ENCODE data around the gene TEX19. TPM values are rescaled to one million over a fixed set of nuclear protein-coding genes. Genes with fewer than 3 reads are reported as not detected.
A peak's percentile ranks its signal among the peaks of the same experiment; 100 is the strongest.

The TEX19 gene
- total and polyA plus RNA-seq, 3 donors from 2014 or later, result 21.9 to 37.8 (median 31.2) TPM

- no peak overlapping the region for H3K4me3 ChIP-seq
- H3K9me3 ChIP-seq, result no peaks in the 10 kb centered on the region
- H3K27me3 ChIP-seq, result no peaks in the 10 kb centered on the region
- 90 to 95% methylated on average over 37 to 38 of the region's 38 CpGs for WGBS, 2 donors
- intact Hi-C loops (cut with DNase I; ENCODE audit: low total_unique reads), result no loop called here
- no peak for DNase-seq
- TF ChIP-seq POLR2A (IDR thresholded peaks at IDR 0.05) (no peak), CTCF (IDR thresholded peaks at IDR 0.05) (no peak)
- H3K27ac ChIP-seq, result no peak overlapping the region
- no peaks in the 10 kb centered on the region for H3K36me3 ChIP-seq (ENCODE audit: low read depth, missing control alignments)
- H3K4me1 ChIP-seq, result no peaks in the 10 kb centered on the region
These were observed 38.6 kb downstream of the TEX19 start for GRCh38 chr17:82397449-82398335.

DNA sequence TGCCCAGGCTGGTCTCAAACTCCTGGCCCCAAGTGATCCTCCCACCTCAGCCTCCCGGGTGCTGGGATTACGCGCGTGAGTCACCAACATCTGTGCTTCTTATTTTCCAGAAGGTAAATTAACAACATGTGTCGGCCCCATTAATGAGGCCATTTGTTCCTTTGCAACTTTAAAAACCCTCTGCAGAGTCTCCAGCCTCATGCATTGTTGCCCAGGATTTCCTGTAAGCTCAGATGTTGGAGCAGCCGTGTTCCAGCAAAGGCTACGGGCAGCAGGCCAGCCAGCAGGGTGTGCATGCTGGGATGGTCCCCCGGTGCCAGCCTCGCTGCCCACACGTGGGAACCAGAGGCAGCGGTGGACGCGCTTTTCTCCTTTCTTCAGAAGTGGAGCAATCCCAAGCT, 40.0 kb downstream of the TEX19 start:
- DNase-seq, result peak; percentile 68
- TF ChIP-seq POLR2A (IDR thresholded peaks at IDR 0.05), result no peak
- no peak for TF ChIP-seq CTCF (IDR thresholded peaks at IDR 0.05)
- intact Hi-C loops (cut with DNase I; ENCODE audit: low total_unique reads), result no loop called here
- no peaks in the 10 kb centered on the region for H3K4me1 ChIP-seq
- H3K27ac ChIP-seq, result no peak overlapping the region
- H3K27me3 ChIP-seq, result no peaks in the 10 kb centered on the region
- no peaks in the 10 kb centered on the region for H3K36me3 ChIP-seq (ENCODE audit: low read depth, missing control alignments)
- no peak overlapping the region for H3K4me3 ChIP-seq
- H3K9me3 ChIP-seq, result no peaks in the 10 kb centered on the region
- WGBS, 2 donors, result 52 to 64% methylated on average over 13 of the region's 13 CpGs

- Histone ChIP-seq H3K27ac (no peak overlapping the region), H3K4me3 (no peak overlapping the region), H3K27me3 (no peaks in the 10 kb centered on the region), H3K9me3 (no peaks in the 10 kb centered on the region), H3K4me1 (no peaks in the 10 kb centered on the region), H3K36me3 (ENCODE audit: low read depth, missing control alignments) (no peaks in the 10 kb centered on the region)
- WGBS, 2 donors, result 85 to 90% methylated on average over 5 to 18 of the region's 18 CpGs
- DNase-seq, result no peak
- intact Hi-C loops (cut with DNase I; ENCODE audit: low total_unique reads), result no loop called here
- TF ChIP-seq POLR2A (IDR thresholded peaks at IDR 0.05), result no peak
- TF ChIP-seq CTCF (IDR thresholded peaks at IDR 0.05), result no peak
These were observed 40.6 kb downstream of the TEX19 start for GRCh38 chr17:82399601-82400101.

DNA sequence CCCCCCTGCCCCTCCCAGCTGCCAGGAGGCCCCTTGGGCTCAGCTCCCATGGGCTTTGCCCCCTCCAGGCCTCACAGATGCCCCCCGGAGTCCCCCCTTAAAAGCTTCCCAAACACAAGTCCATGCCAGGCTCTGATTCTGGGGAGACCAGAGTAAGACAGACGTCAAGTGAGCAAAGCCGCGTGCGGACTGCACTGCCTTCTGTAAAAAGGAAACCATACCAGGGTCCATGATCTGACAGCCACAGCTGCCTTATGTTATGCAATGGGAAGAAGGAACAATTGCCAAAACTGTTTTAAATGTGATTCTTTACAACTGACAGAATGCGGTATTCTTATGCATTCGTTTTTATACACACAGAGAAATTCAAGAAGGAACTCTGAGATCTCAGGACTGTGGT, 41.2 kb downstream of the TEX19 start:
- no peaks in the 10 kb centered on the region for H3K4me1 ChIP-seq
- H3K27ac ChIP-seq, result no peak overlapping the region
- intact Hi-C loops (cut with DNase I; ENCODE audit: low total_unique reads), result no loop called here
- H3K27me3 ChIP-seq, result no peaks in the 10 kb centered on the region
- DNase-seq, result no peak
- TF ChIP-seq CTCF (IDR thresholded peaks at IDR 0.05), result no peak
- no peak for TF ChIP-seq POLR2A (IDR thresholded peaks at IDR 0.05)
- WGBS, 2 donors, result 84 to 93% methylated on average over 6 to 7 of the region's 7 CpGs
- no peaks in the 10 kb centered on the region for H3K9me3 ChIP-seq
- no peak overlapping the region for H3K4me3 ChIP-seq
- no peaks in the 10 kb centered on the region for H3K36me3 ChIP-seq (ENCODE audit: low read depth, missing control alignments)
